B cell (primary cell): Measurements from ENCODE around the gene PCBP1. TPM values are rescaled to one million over a fixed set of nuclear protein-coding genes. Genes with fewer than 3 reads are reported as not detected.

Experiments used
- ATAC-seq: fragments of 200-7000 bp; cut with Tn5 transposase; one replicate; pipeline ENCODE4 v1.10.0; 2021; ENCODE audit warnings: low read depth, mild to moderate bottlenecking, moderate number of reproducible peaks, moderate library complexity
- CTCF ChIA-PET: fragments of 350-600 bp; sonication (Branson Sonifier 250); formaldehyde crosslinking; loops from one replicate; lab custom pipeline; 2021; ENCODE audit warnings: antibody characterized with exemption, inconsistent platforms; lab: Charles Lee
- POLR2A ChIA-PET: fragments of 350-600 bp; sonication (Branson Sonifier 250); formaldehyde crosslinking; loops from one replicate; lab custom pipeline; 2021; ENCODE audit warnings: antibody characterized with exemption; lab: Charles Lee
- DNase-seq: peaks from one replicate; pipeline ENCODE4 v3.0.0; 2013
- H2AFZ ChIP-seq: 2 replicates; pipeline ENCODE4 v1.6.1; 2012; ENCODE audit warnings: mild to moderate bottlenecking, low read depth, low read length; ENCODE audit not compliant: insufficient read depth, poor library complexity, severe bottlenecking
- H3K27ac ChIP-seq, 2 donors: 1 replicate in 1 of 2; 2 replicates in 1 of 2; pipeline ENCODE4 v1.5.1; 2012 to 2013; ENCODE audit warnings: low read length in 2 of 2, mild to moderate bottlenecking in 2 of 2, moderate library complexity in 1 of 2
- H3K27me3 ChIP-seq, 4 experiments: fragments of 200-600 bp in 1 of 4; sonication (generic) in 1 of 4; replicated peaks in 1 of 4; 1 replicate in 2 of 4; 2 replicates in 2 of 4; pipeline versions ENCODE4 v1.6.1 to v1.7.0; 2013 to 2016; ENCODE audit warnings: low read length in 3 of 4, mild to moderate bottlenecking in 2 of 4, mixed read lengths in 1 of 4, moderate library complexity in 1 of 4; ENCODE audit not compliant: insufficient read depth in 4 of 4, control insufficient read depth in 3 of 4; ENCODE audit errors: control extremely low read depth in 1 of 4
- H3K36me3 ChIP-seq, 2 experiments: replicated peaks in 1 of 2; 1 replicate in 1 of 2; 2 replicates in 1 of 2; pipeline versions ENCODE4 v1.6.1 to v1.7.1; 2013; ENCODE audit warnings: low read length in 1 of 2; ENCODE audit not compliant: insufficient read depth in 2 of 2, control insufficient read depth in 1 of 2; ENCODE audit errors: control extremely low read depth in 1 of 2, extremely low read depth in 1 of 2
- H3K4me1 ChIP-seq, 2 donors: fragments of 200-600 bp in 1 of 2; sonication (generic) in 1 of 2; 1 replicate in 1 of 2; 2 replicates in 1 of 2; pipeline versions ENCODE4 v1.5.1 to v1.6.1; 2013 to 2017; ENCODE audit warnings: low read length in 2 of 2; ENCODE audit not compliant: control insufficient read depth in 2 of 2, insufficient read depth in 2 of 2
- H3K4me2 ChIP-seq: replicated peaks from 2 replicates; pipeline ENCODE3; 2012; ENCODE audit warnings: mild to moderate bottlenecking, low read depth, low read length; ENCODE audit not compliant: poor library complexity, severe bottlenecking
- H3K4me3 ChIP-seq, 5 experiments: fragments of 200-600 bp in 1 of 5; sonication (generic) in 1 of 5; 1 replicate in 3 of 5; 2 replicates in 2 of 5; pipeline versions ENCODE4 v1.5.1 to v1.7.0; 2011 to 2016; ENCODE audit warnings: low read length in 4 of 5, mild to moderate bottlenecking in 4 of 5, low read depth in 2 of 5, control low read depth in 1 of 5, moderate library complexity in 1 of 5; ENCODE audit not compliant: insufficient read depth in 1 of 5; ENCODE audit errors: control extremely low read depth in 1 of 5, extremely low read depth in 1 of 5
- H3K79me2 ChIP-seq: fragments of 200-600 bp; sonication (generic); one replicate; pipeline ENCODE4 v1.6.0; 2016; ENCODE audit warnings: low read length; ENCODE audit not compliant: control insufficient read depth, insufficient read depth
- H3K9ac ChIP-seq: fragments of 200-600 bp; sonication (generic); 2 replicates; pipeline ENCODE4 v1.6.1; 2017; ENCODE audit warnings: mild to moderate bottlenecking, low read length, moderate library complexity
- H3K9me3 ChIP-seq, 3 donors: one replicate each; pipeline versions ENCODE4 v1.6.1 to v1.7.1; 2013; ENCODE audit warnings: low read length in 2 of 3; ENCODE audit not compliant: control insufficient read depth in 2 of 3, insufficient read depth in 1 of 3; ENCODE audit errors: control extremely low read depth in 1 of 3
- H4K20me1 ChIP-seq: 2 replicates; pipeline ENCODE4 v1.6.0; 2012; ENCODE audit warnings: mild to moderate bottlenecking, low read length; ENCODE audit not compliant: insufficient read depth, control insufficient read depth, poor library complexity, severe bottlenecking
- H3K27ac Mint-ChIP-seq: one replicate; pipeline ENCODE4 v1.8.0; 2021; ENCODE audit warnings: mixed read lengths
- H3K27me3 Mint-ChIP-seq: one replicate; pipeline ENCODE4 v1.8.0; 2021; ENCODE audit warnings: mixed read lengths
- H3K4me1 Mint-ChIP-seq: one replicate; pipeline ENCODE4 v1.8.0; 2021; ENCODE audit warnings: mixed read lengths
- H3K4me3 Mint-ChIP-seq: one replicate; pipeline ENCODE4 v1.8.0; 2021; ENCODE audit warnings: mixed read lengths
- H3K9me3 Mint-ChIP-seq: one replicate; pipeline ENCODE4 v1.8.0; 2022; ENCODE audit warnings: mixed read lengths; ENCODE audit not compliant: insufficient read depth
- EZH2 ChIP-seq: IDR thresholded peaks from 2 replicates; pipeline ENCODE4 v1.6.1; 2012; ENCODE audit warnings: borderline replicate concordance, low read depth, mild to moderate bottlenecking, moderate library complexity, low read length; ENCODE audit not compliant: insufficient read depth, poor library complexity, severe bottlenecking
- WGBS: methylation state at CpG from one replicate; pipeline ENCODE4 v1.1.5; 2013; ENCODE audit warnings: missing lambda C conversion rate; ENCODE audit not compliant: insufficient coverage; 5-methylcytosine and 5-hydroxymethylcytosine counted together
- intact Hi-C: fragments of 100-400 bp; cut with micrococcal nuclease; formaldehyde crosslinking; loops from one replicate; pipeline ENCODE4 v1.10.0; 2022
- polyA plus RNA-seq: library from polyadenylated mRNA; depleted of rRNA; stranded (reverse); fragments of >200 nt; gene quantifications from 2 replicates; pipeline ENCODE4 v1.2.3, GENCODE V29; 2012
- total RNA-seq, 2 donors: library from RNA; stranded (reverse); fragments of 120-200 nt in 1 of 2; gene quantifications; 1 replicate in 1 of 2; 2 replicates in 1 of 2; pipeline versions ENCODE4 v1.2.3 to v1.2.4, GENCODE V29; 2013 to 2022
- TF ChIP-seq, protein P1 (sequence below): fragments of 200-600 bp; IDR thresholded peaks from one replicate; pipeline ENCODE4 v1.8.0; 2022; ENCODE audit warnings: antibody characterized with exemption, mild to moderate bottlenecking

The PCBP1 gene
- total and polyA plus RNA-seq, 2 donors (not counting 1 experiment from before 2014, with no cell fraction given), result 172 to 327 TPM

DNA sequence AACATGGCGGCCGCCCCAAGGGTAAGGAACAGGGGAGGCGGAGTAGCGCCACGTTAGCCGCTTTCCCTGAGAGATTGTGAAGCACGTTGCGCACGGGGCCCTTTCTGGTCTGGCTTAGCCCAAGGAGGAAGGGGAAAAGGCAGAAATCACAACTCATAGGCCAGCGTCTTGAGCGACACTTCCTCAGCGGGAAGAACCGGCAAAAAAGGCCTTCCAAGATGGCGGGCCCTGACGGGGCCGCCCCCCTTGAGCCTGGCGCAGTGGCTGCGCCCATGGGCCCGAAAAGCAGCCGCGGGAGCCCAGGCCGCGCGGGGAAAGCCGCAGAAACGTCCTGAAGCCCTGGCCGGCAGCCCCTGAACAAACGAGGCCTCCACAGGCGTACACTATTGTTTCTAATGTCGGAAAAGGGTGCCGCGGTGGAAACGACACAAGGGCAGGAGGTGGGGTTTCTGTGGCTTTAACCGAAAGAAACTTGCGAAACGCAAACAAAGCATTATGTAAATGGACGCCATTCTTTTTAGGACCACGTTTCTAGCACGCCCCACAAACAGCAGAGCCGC lies 919 bp upstream of the PCBP1 start:
- peak overlapping the region; percentile 97 to 100 for H3K27ac ChIP-seq
- H3K27ac Mint-ChIP-seq, result peak overlapping the region; percentile 100
- CTCF ChIA-PET, result interaction anchor here (2.7 to 12.7 kb wide), 6 partner anchors 17 to 173 kb away, joined by 11 to 98 read pairs (median 50); partner anchors contain the start of gene MXD1
- peaks cover 39% of the 10 kb centered on the region for H3K79me2 ChIP-seq
- peak overlapping the region; percentile 64 to 99 (median 98) for H3K4me3 ChIP-seq
- peak overlapping the region; percentile 94 for H3K4me2 ChIP-seq
- H3K27me3 Mint-ChIP-seq, result no peaks in the 10 kb centered on the region
- TF ChIP-seq EZH2, result no peak
- TF ChIP-seq, protein P1, sequence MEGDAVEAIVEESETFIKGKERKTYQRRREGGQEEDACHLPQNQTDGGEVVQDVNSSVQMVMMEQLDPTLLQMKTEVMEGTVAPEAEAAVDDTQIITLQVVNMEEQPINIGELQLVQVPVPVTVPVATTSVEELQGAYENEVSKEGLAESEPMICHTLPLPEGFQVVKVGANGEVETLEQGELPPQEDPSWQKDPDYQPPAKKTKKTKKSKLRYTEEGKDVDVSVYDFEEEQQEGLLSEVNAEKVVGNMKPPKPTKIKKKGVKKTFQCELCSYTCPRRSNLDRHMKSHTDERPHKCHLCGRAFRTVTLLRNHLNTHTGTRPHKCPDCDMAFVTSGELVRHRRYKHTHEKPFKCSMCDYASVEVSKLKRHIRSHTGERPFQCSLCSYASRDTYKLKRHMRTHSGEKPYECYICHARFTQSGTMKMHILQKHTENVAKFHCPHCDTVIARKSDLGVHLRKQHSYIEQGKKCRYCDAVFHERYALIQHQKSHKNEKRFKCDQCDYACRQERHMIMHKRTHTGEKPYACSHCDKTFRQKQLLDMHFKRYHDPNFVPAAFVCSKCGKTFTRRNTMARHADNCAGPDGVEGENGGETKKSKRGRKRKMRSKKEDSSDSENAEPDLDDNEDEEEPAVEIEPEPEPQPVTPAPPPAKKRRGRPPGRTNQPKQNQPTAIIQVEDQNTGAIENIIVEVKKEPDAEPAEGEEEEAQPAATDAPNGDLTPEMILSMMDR, result no peak
- peak; percentile 35 for ATAC-seq
- peaks cover 12% of the 10 kb centered on the region for H4K20me1 ChIP-seq
- H3K9me3 Mint-ChIP-seq, result no peaks in the 10 kb centered on the region
- peak overlapping the region; percentile 94 for H3K4me3 Mint-ChIP-seq
- peaks cover 0 to 34% of the 10 kb centered on the region in 2 experiments for H3K36me3 ChIP-seq
- peaks cover 59 to 67% of the 10 kb centered on the region in 2 donors for H3K4me1 ChIP-seq
- DNase-seq, result peak; percentile 96
- intact Hi-C loops, result loop anchor here (1.0 to 2.0 kb wide), 8 partner anchors 18 to 257 kb away; partner anchors contain the start of genes GMCL1, SNRPG and TIA1
- POLR2A ChIA-PET, result interaction anchor here (0.6 to 8.3 kb wide), 19 partner anchors 9 to 901 kb away, joined by 3 to 170 read pairs (median 12); partner anchors contain the start of genes C2orf42, MXD1 and SNRPG
- H3K9me3 ChIP-seq, result no peaks in the 10 kb centered on the region
- H2AFZ ChIP-seq, result peak overlapping the region; percentile 92
- no peaks in the 10 kb centered on the region for H3K27me3 ChIP-seq
- peak overlapping the region; percentile 100 for H3K9ac ChIP-seq
- peaks cover 68% of the 10 kb centered on the region for H3K4me1 Mint-ChIP-seq
- under 1% methylated on average over 40 of the region's 40 CpGs for WGBS
